HEK293 (cell line): ENCODE measurements around the gene HIRA.
A peak's percentile ranks its signal among the peaks of the same experiment; 100 is the strongest.

ENCODE experiments used
- ELK4 ChIP-seq: IDR thresholded peaks from 2 replicates; pipeline ENCODE4 v1.6.1; 2011; ENCODE audit warnings: mild to moderate bottlenecking, low read depth, low read length, borderline replicate concordance
- KLF7 ChIP-seq: fragments of 450-650 bp; formaldehyde crosslinking; IDR thresholded peaks from 2 replicates; pipeline ENCODE4 v1.5.1; 2016; ENCODE audit warnings: missing biosample characterization, missing genetic modification characterization, borderline replicate concordance
- OVOL3 ChIP-seq: fragments of 450-650 bp; formaldehyde crosslinking; IDR thresholded peaks from 2 replicates; pipeline ENCODE4 v1.5.1; 2016; ENCODE audit warnings: missing biosample characterization, missing genetic modification characterization
- PRDM6 ChIP-seq: fragments of 450-650 bp; formaldehyde crosslinking; IDR thresholded peaks from 2 replicates; pipeline ENCODE4 v1.5.1; 2017; ENCODE audit warnings: missing biosample characterization, missing genetic modification characterization
- RBAK ChIP-seq: fragments of 450-650 bp; formaldehyde crosslinking; IDR thresholded peaks from 2 replicates; pipeline ENCODE4 v1.5.1; 2016; ENCODE audit warnings: missing biosample characterization, missing genetic modification characterization
- SALL2 ChIP-seq: fragments of 450-650 bp; formaldehyde crosslinking; IDR thresholded peaks from 2 replicates; pipeline ENCODE4 v1.5.0; 2017; ENCODE audit warnings: missing biosample characterization, mild to moderate bottlenecking, missing genetic modification characterization, borderline replicate concordance
- SCRT1 ChIP-seq: fragments of 450-650 bp; formaldehyde crosslinking; IDR thresholded peaks from 2 replicates; pipeline ENCODE4 v1.5.1; 2016; ENCODE audit warnings: missing biosample characterization, missing genetic modification characterization, borderline replicate concordance
- YY1 ChIP-seq: fragments of 450-650 bp; formaldehyde crosslinking; IDR thresholded peaks from 2 replicates; pipeline ENCODE4 v1.5.1; 2018; ENCODE audit warnings: missing biosample characterization, missing genetic modification characterization
- ZBTB7A ChIP-seq: fragments of 450-650 bp; formaldehyde crosslinking; IDR thresholded peaks from 2 replicates; pipeline ENCODE4 v1.5.1; 2016; ENCODE audit warnings: low read depth, missing biosample characterization, missing genetic modification characterization
- ZFP69B ChIP-seq: fragments of 450-650 bp; formaldehyde crosslinking; IDR thresholded peaks from 2 replicates; pipeline ENCODE4 v1.5.1; 2016; ENCODE audit warnings: missing biosample characterization, missing genetic modification characterization
- ZNF112 ChIP-seq: fragments of 450-650 bp; formaldehyde crosslinking; IDR thresholded peaks from 2 replicates; pipeline ENCODE4 v1.5.0; 2017; ENCODE audit warnings: missing biosample characterization, missing genetic modification characterization
- ZNF140 ChIP-seq: fragments of 450-650 bp; formaldehyde crosslinking; IDR thresholded peaks from 2 replicates; pipeline ENCODE4 v1.5.1; 2016; ENCODE audit warnings: missing biosample characterization, missing genetic modification characterization
- ZNF148 ChIP-seq: fragments of 450-650 bp; formaldehyde crosslinking; IDR thresholded peaks from 2 replicates; pipeline ENCODE4 v1.5.0; 2017; ENCODE audit warnings: missing biosample characterization, missing genetic modification characterization, borderline replicate concordance
- ZNF155 ChIP-seq: fragments of 450-650 bp; formaldehyde crosslinking; IDR thresholded peaks from 2 replicates; pipeline ENCODE4 v1.5.1; 2016; ENCODE audit warnings: missing biosample characterization, missing genetic modification characterization
- ZNF169 ChIP-seq: fragments of 450-650 bp; formaldehyde crosslinking; IDR thresholded peaks from 2 replicates; pipeline ENCODE4 v1.5.1; 2016; ENCODE audit warnings: missing biosample characterization, missing genetic modification characterization
- ZNF175 ChIP-seq: fragments of 450-650 bp; formaldehyde crosslinking; IDR thresholded peaks from 2 replicates; pipeline ENCODE4 v1.5.1; 2016; ENCODE audit warnings: missing biosample characterization, missing genetic modification characterization
- ZNF184 ChIP-seq: fragments of 450-650 bp; IDR thresholded peaks from 2 replicates; pipeline ENCODE4 v1.5.1; 2018; ENCODE audit warnings: missing biosample characterization, mild to moderate bottlenecking, missing genetic modification characterization
- ZNF19 ChIP-seq: fragments of 450-650 bp; formaldehyde crosslinking; IDR thresholded peaks from 2 replicates; pipeline ENCODE4; 2016; ENCODE audit warnings: missing biosample characterization, missing genetic modification characterization, low read depth
- ZNF2 ChIP-seq: fragments of 450-650 bp; formaldehyde crosslinking; IDR thresholded peaks from 2 replicates; pipeline ENCODE4 v1.5.1; 2016; ENCODE audit warnings: missing biosample characterization, missing genetic modification characterization
- ZNF223 ChIP-seq: fragments of 450-650 bp; formaldehyde crosslinking; IDR thresholded peaks from 2 replicates; pipeline ENCODE4 v1.5.1; 2016; ENCODE audit warnings: missing biosample characterization, missing genetic modification characterization
- ZNF324 ChIP-seq: fragments of 450-650 bp; formaldehyde crosslinking; IDR thresholded peaks from 2 replicates; pipeline ENCODE4 v1.5.1; 2016; ENCODE audit warnings: missing biosample characterization, missing genetic modification characterization
- ZNF350 ChIP-seq: fragments of 450-650 bp; formaldehyde crosslinking; IDR thresholded peaks from 2 replicates; pipeline ENCODE4 v1.5.0; 2017; ENCODE audit warnings: missing biosample characterization, mild to moderate bottlenecking, missing genetic modification characterization
- ZNF37A ChIP-seq: fragments of 450-650 bp; IDR thresholded peaks from 2 replicates; pipeline ENCODE4 v1.5.1; 2018; ENCODE audit warnings: missing biosample characterization, missing genetic modification characterization
- ZNF391 ChIP-seq: fragments of 450-650 bp; formaldehyde crosslinking; IDR thresholded peaks from 2 replicates; pipeline ENCODE4 v1.5.1; 2016; ENCODE audit warnings: low read depth, missing biosample characterization, missing genetic modification characterization, borderline replicate concordance
- ZNF488 ChIP-seq: fragments of 450-650 bp; formaldehyde crosslinking; IDR thresholded peaks from 2 replicates; pipeline ENCODE4 v1.5.1; 2016; ENCODE audit warnings: missing biosample characterization, missing genetic modification characterization
- ZNF513 ChIP-seq: fragments of 450-650 bp; IDR thresholded peaks from 2 replicates; pipeline ENCODE4 v1.5.1; 2018; ENCODE audit warnings: missing biosample characterization, missing genetic modification characterization
- ZNF514 ChIP-seq: fragments of 450-650 bp; formaldehyde crosslinking; IDR thresholded peaks from 2 replicates; pipeline ENCODE4 v1.5.1; 2016; ENCODE audit warnings: missing biosample characterization, missing genetic modification characterization
- ZNF544 ChIP-seq: fragments of 450-650 bp; formaldehyde crosslinking; IDR thresholded peaks from 2 replicates; pipeline ENCODE4 v1.5.0; 2017; ENCODE audit warnings: missing biosample characterization, missing genetic modification characterization
- ZNF585B ChIP-seq: fragments of 450-650 bp; formaldehyde crosslinking; IDR thresholded peaks from 2 replicates; pipeline ENCODE4 v1.5.1; 2016; ENCODE audit warnings: missing biosample characterization, missing genetic modification characterization
- ZNF621 ChIP-seq: fragments of 450-650 bp; formaldehyde crosslinking; IDR thresholded peaks from 2 replicates; pipeline ENCODE4 v1.5.1; 2017; ENCODE audit warnings: missing biosample characterization, missing genetic modification characterization
- ZNF639 ChIP-seq: fragments of 450-650 bp; formaldehyde crosslinking; IDR thresholded peaks from 2 replicates; pipeline ENCODE4 v1.5.1; 2016; ENCODE audit warnings: missing biosample characterization, missing genetic modification characterization
- ZNF660 ChIP-seq: fragments of 450-650 bp; IDR thresholded peaks from 2 replicates; pipeline ENCODE4 v1.5.1; 2018; ENCODE audit warnings: missing biosample characterization, mild to moderate bottlenecking, missing genetic modification characterization
- ZNF792 ChIP-seq: fragments of 450-650 bp; formaldehyde crosslinking; IDR thresholded peaks from 2 replicates; pipeline ENCODE4 v1.5.1; 2016; ENCODE audit warnings: missing biosample characterization, missing genetic modification characterization
- ZSCAN30 ChIP-seq: fragments of 450-650 bp; IDR thresholded peaks from 2 replicates; pipeline ENCODE4 v1.5.1; 2018; ENCODE audit warnings: missing biosample characterization, mild to moderate bottlenecking, missing genetic modification characterization, moderate library complexity

Gene HIRA

GRCh38 chr22:19430890-19431541 is 517 bp downstream of the HIRA start (continued):
- TF ChIP-seq ZNF639 (tag by site-specific recombination) = no peak
- 0 out of 2 replicates have a peak, but pooled peaks have one; percentile 26 for TF ChIP-seq YY1 (tag by site-specific recombination)
- TF ChIP-seq ZNF488 = no peak
- TF ChIP-seq ZNF792 (tag by site-specific recombination) = no peak
- no peak for TF ChIP-seq ZNF350 (tag by site-specific recombination)
- no peak for TF ChIP-seq RBAK (tag by site-specific recombination)
- no peak for TF ChIP-seq ZNF585B (tag by site-specific recombination)
- TF ChIP-seq ZNF175 = no peak
- no peak for TF ChIP-seq SALL2
- TF ChIP-seq ZFP69B (tag by site-specific recombination) = no peak
- TF ChIP-seq ELK4 = no peak
- TF ChIP-seq ZNF140 (tag by site-specific recombination) = no peak
- TF ChIP-seq ZNF660 (tag by site-specific recombination) = no peak
- no peak for TF ChIP-seq PRDM6 (tag by site-specific recombination)
- no peak for TF ChIP-seq ZNF148 (tag by site-specific recombination)
- TF ChIP-seq SCRT1 (tag by site-specific recombination) = 0 out of 2 replicates have a peak, but pooled peaks have one; percentile 29
- TF ChIP-seq ZNF37A = no peak
- no peak for TF ChIP-seq ZNF391 (tag by site-specific recombination)
- no peak for TF ChIP-seq ZNF513 (tag by site-specific recombination)
- TF ChIP-seq ZNF2 (tag by site-specific recombination) = no peak
- TF ChIP-seq ZNF184 = no peak
- TF ChIP-seq ZNF155 (tag by site-specific recombination) = no peak
- TF ChIP-seq ZNF112 = no peak
- no peak for TF ChIP-seq ZNF19 (tag by site-specific recombination)
- TF ChIP-seq ZNF621 (tag by site-specific recombination) = no peak
- TF ChIP-seq ZNF169 (tag by site-specific recombination) = no peak
- no peak for TF ChIP-seq ZBTB7A
- TF ChIP-seq ZSCAN30 = no peak
- no peak for TF ChIP-seq KLF7 (tag by site-specific recombination)
- TF ChIP-seq ZNF324 (tag by site-specific recombination) = no peak
- no peak for TF ChIP-seq ZNF223 (tag by site-specific recombination)
- no peak for TF ChIP-seq ZNF514 (tag by site-specific recombination)
- no peak for TF ChIP-seq ZNF544 (tag by site-specific recombination)
- TF ChIP-seq OVOL3 (tag by site-specific recombination) = no peak
